ENCODE results near the gene GABRG3.

DNA sequence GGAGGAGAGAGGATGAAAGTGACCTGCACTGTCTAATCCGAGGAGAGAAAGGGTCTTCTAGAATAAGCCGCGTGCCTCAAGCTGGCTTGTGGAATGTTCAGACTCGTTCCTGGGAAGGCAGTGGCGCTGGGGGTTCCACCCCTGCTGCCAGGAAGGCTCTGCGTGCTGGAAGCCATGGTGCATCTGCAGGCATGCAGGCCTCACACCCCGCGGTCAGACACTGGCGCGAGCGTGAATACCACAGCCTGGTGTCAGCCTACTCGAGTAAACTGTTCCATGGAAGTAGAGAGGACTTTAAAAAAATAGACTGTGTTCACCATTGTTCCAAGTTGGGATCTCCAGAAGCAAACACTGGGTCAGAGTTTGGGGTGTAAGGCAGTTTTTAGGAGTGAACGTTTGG lies 25.9 kb upstream of the GABRG3 start:
- TF ChIP-seq, protein P1, sequence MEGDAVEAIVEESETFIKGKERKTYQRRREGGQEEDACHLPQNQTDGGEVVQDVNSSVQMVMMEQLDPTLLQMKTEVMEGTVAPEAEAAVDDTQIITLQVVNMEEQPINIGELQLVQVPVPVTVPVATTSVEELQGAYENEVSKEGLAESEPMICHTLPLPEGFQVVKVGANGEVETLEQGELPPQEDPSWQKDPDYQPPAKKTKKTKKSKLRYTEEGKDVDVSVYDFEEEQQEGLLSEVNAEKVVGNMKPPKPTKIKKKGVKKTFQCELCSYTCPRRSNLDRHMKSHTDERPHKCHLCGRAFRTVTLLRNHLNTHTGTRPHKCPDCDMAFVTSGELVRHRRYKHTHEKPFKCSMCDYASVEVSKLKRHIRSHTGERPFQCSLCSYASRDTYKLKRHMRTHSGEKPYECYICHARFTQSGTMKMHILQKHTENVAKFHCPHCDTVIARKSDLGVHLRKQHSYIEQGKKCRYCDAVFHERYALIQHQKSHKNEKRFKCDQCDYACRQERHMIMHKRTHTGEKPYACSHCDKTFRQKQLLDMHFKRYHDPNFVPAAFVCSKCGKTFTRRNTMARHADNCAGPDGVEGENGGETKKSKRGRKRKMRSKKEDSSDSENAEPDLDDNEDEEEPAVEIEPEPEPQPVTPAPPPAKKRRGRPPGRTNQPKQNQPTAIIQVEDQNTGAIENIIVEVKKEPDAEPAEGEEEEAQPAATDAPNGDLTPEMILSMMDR (IDR thresholded peaks at IDR 0.05), result no peak
- TF ChIP-seq POLR2AphosphoS5 (IDR thresholded peaks at IDR 0.05), result no peak
- TF ChIP-seq POLR2A (IDR thresholded peaks at IDR 0.05; ENCODE audit: low read depth), result no peak
